Mesenchymal stem cell (in vitro differentiated cells and primary cell): ENCODE data around the gene BOD1.

Experiments used
- DNase-seq: peaks from one replicate; pipeline ENCODE4 v3.0.0-alpha.2; 2013
- H2AFZ ChIP-seq: one replicate; pipeline ENCODE4 v1.6.1; 2013; ENCODE audit warnings: low read depth, mild to moderate bottlenecking, control low read depth, inconsistent platforms, low read length, moderate library complexity
- H2AK5ac ChIP-seq: 2 replicates; pipeline ENCODE4 v1.6.1; 2013; ENCODE audit warnings: low read length, moderate library complexity, mild to moderate bottlenecking, inconsistent platforms; ENCODE audit not compliant: severe bottlenecking
- H2BK120ac ChIP-seq: one replicate; pipeline ENCODE4 v1.6.1; 2013; ENCODE audit warnings: low read depth, mild to moderate bottlenecking, inconsistent platforms, low read length, moderate library complexity
- H2BK12ac ChIP-seq, 2 experiments: one replicate each; pipeline ENCODE4 v1.6.1; 2013; ENCODE audit warnings: inconsistent platforms in 2 of 2, low read length in 2 of 2, mild to moderate bottlenecking in 2 of 2, moderate library complexity in 2 of 2, control low read depth in 1 of 2
- H2BK15ac ChIP-seq: one replicate; pipeline ENCODE4 v1.6.1; 2013; ENCODE audit warnings: mild to moderate bottlenecking, low read depth, inconsistent platforms; ENCODE audit not compliant: poor library complexity, severe bottlenecking
- H2BK5ac ChIP-seq: 2 replicates; pipeline ENCODE4 v1.6.1; 2013; ENCODE audit warnings: low read depth, mild to moderate bottlenecking, low read length, control low read depth, inconsistent platforms; ENCODE audit not compliant: poor library complexity, severe bottlenecking
- H3K14ac ChIP-seq, 2 experiments: one replicate each; pipeline ENCODE4 v1.6.1; 2013; ENCODE audit warnings: inconsistent platforms in 2 of 2, low read length in 2 of 2, control low read depth in 1 of 2, mild to moderate bottlenecking in 1 of 2, moderate library complexity in 1 of 2
- H3K18ac ChIP-seq, 2 experiments: one replicate each; pipeline ENCODE4 v1.6.1; 2013; ENCODE audit warnings: inconsistent platforms in 2 of 2, low read length in 2 of 2, control low read depth in 1 of 2, low read depth in 1 of 2, mild to moderate bottlenecking in 1 of 2
- H3K23ac ChIP-seq, 2 experiments: one replicate each; pipeline ENCODE4 v1.6.1; 2013; ENCODE audit warnings: inconsistent platforms in 2 of 2, low read length in 2 of 2, mild to moderate bottlenecking in 2 of 2, moderate library complexity in 2 of 2, control low read depth in 1 of 2
- H3K27ac ChIP-seq: 2 replicates; pipeline ENCODE4 v1.5.1; 2013; ENCODE audit warnings: mild to moderate bottlenecking, moderate library complexity, low read length, control low read depth, inconsistent platforms; ENCODE audit not compliant: poor library complexity, severe bottlenecking
- H3K27me3 ChIP-seq, 2 experiments: 2 replicates each; pipeline versions ENCODE4 v1.6.1 to v1.7.0; 2013; ENCODE audit warnings: low read length in 2 of 2, mild to moderate bottlenecking in 2 of 2, moderate library complexity in 2 of 2, control low read depth in 1 of 2, inconsistent platforms in 1 of 2; ENCODE audit not compliant: control insufficient read depth in 1 of 2, insufficient read depth in 1 of 2
- H3K36me3 ChIP-seq, 2 experiments: 2 replicates each; pipeline versions ENCODE4 v1.6.1 to v1.7.0; 2013; ENCODE audit warnings: low read length in 2 of 2, control low read depth in 1 of 2, inconsistent platforms in 1 of 2, low read depth in 1 of 2, mild to moderate bottlenecking in 1 of 2; ENCODE audit not compliant: insufficient read depth in 2 of 2, control insufficient read depth in 1 of 2
- H3K4ac ChIP-seq, 2 experiments: one replicate each; pipeline ENCODE4 v1.6.1; 2013; ENCODE audit warnings: inconsistent platforms in 2 of 2, low read length in 2 of 2, mild to moderate bottlenecking in 2 of 2, moderate library complexity in 2 of 2, control low read depth in 1 of 2, low read depth in 1 of 2
- H3K4me1 ChIP-seq: 2 replicates; pipeline ENCODE4 v1.6.1; 2013; ENCODE audit warnings: low read depth, low read length, control low read depth; ENCODE audit not compliant: control insufficient read depth, insufficient read depth
- H3K4me2 ChIP-seq: 2 replicates; pipeline ENCODE4 v1.6.1; 2013; ENCODE audit warnings: low read length, mild to moderate bottlenecking, inconsistent platforms; ENCODE audit not compliant: poor library complexity, severe bottlenecking
- H3K4me3 ChIP-seq, 2 experiments: 2 replicates each; pipeline versions ENCODE4 v1.5.1 to v1.7.0; 2013; ENCODE audit warnings: low read length in 2 of 2, mild to moderate bottlenecking in 2 of 2, control low read depth in 1 of 2, low read depth in 1 of 2; ENCODE audit not compliant: insufficient read depth in 1 of 2
- H3K79me1 ChIP-seq: replicated peaks from 2 replicates; pipeline ENCODE4 v1.6.1; 2013; ENCODE audit warnings: mild to moderate bottlenecking, control low read depth, low read length, inconsistent platforms; ENCODE audit not compliant: poor library complexity, severe bottlenecking
- H3K9ac ChIP-seq: 2 replicates; pipeline ENCODE4 v1.7.0; 2013; ENCODE audit warnings: mild to moderate bottlenecking, low read length, moderate library complexity
- H3K9me3 ChIP-seq: 2 replicates; pipeline ENCODE4 v1.7.0; 2013; ENCODE audit warnings: mild to moderate bottlenecking, low read length; ENCODE audit not compliant: control insufficient read depth
- H4K8ac ChIP-seq: one replicate; pipeline ENCODE4 v1.6.1; 2013; ENCODE audit warnings: inconsistent platforms, mild to moderate bottlenecking, low read length, moderate library complexity
- H4K91ac ChIP-seq: one replicate; pipeline ENCODE4 v1.6.1; 2013; ENCODE audit warnings: mild to moderate bottlenecking, low read length, inconsistent platforms
- WGBS: methylation state at CpG from one replicate; pipeline ENCODE4 v1.1.7; 2013; ENCODE audit warnings: mixed read lengths; 5-methylcytosine and 5-hydroxymethylcytosine counted together

BOD1 gene

GRCh38 chr5:173625261-173625660 lies 8.8 kb upstream of the BOD1 start:
- no peak overlapping the region for H3K4me2 ChIP-seq
- no peak overlapping the region for H2AK5ac ChIP-seq
- H4K91ac ChIP-seq, result no peak overlapping the region
- no peaks in the 10 kb centered on the region for H3K9me3 ChIP-seq
- peaks cover 9% of the 10 kb centered on the region for H3K4me1 ChIP-seq
- DNase-seq, result no peak
- H2BK120ac ChIP-seq, result no peak overlapping the region
- no peak overlapping the region for H3K27ac ChIP-seq
- no peak overlapping the region for H3K9ac ChIP-seq
- H3K18ac ChIP-seq, result no peak overlapping the region
- H2AFZ ChIP-seq, result no peak overlapping the region
- no peak overlapping the region for H3K4me3 ChIP-seq
- H3K27me3 ChIP-seq, result peaks cover 7 to 12% of the 10 kb centered on the region in 2 experiments
- H2BK12ac ChIP-seq, result no peak overlapping the region
- H3K36me3 ChIP-seq, result no peaks in the 10 kb centered on the region
- no peak overlapping the region for H2BK15ac ChIP-seq
- H2BK5ac ChIP-seq, result no peak overlapping the region
- WGBS, result 33% methylated on average over 2 of the region's 3 CpGs
- H3K4ac ChIP-seq, result no peak overlapping the region
- no peaks in the 10 kb centered on the region for H3K79me1 ChIP-seq
- H4K8ac ChIP-seq, result no peak overlapping the region
- H3K23ac ChIP-seq, result no peak overlapping the region
- H3K14ac ChIP-seq, result no peak overlapping the region

DNA sequence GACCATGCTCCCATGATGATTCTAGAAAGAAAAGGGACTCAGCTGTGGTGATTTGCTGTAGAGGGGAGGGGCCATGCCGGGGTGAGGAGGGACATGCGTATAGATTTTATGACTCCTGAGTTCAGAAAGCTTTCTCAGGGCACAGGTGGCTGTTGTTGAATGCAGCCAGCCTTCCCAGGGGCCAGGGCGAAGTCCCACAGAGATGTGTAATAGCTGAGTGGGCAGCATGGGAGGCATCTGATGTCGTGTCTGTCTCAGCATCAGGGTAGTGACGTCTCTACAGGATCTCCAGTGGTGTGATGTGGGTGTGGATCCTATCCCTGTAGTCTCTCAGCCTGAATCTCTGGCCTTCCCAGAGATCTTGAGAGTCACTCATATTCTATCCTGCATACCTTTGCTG lies 7.8 kb upstream of the BOD1 start:
- Histone ChIP-seq H3K4me3 (no peak overlapping the region), H3K27me3 (peaks cover 7 to 9% of the 10 kb centered on the region in 2 experiments), H3K23ac (no peak overlapping the region), H3K18ac (no peak overlapping the region), H2BK5ac (no peak overlapping the region), H3K4me2 (no peak overlapping the region), H3K36me3 (no peaks in the 10 kb centered on the region), H3K4me1 (peaks cover 9% of the 10 kb centered on the region), H4K8ac (no peak overlapping the region), H2BK120ac (no peak overlapping the region), H2BK15ac (no peak overlapping the region), H3K9ac (no peak overlapping the region), H2AFZ (no peak overlapping the region), H2BK12ac (no peak overlapping the region), H4K91ac (peak overlapping the region; percentile 18), H3K14ac (no peak overlapping the region), H3K27ac (no peak overlapping the region), H3K79me1 (no peaks in the 10 kb centered on the region), H2AK5ac (no peak overlapping the region), H3K9me3 (no peaks in the 10 kb centered on the region), H3K4ac (no peak overlapping the region)
- WGBS, result 85% methylated on average over 5 of the region's 5 CpGs
- no peak for DNase-seq

DNA sequence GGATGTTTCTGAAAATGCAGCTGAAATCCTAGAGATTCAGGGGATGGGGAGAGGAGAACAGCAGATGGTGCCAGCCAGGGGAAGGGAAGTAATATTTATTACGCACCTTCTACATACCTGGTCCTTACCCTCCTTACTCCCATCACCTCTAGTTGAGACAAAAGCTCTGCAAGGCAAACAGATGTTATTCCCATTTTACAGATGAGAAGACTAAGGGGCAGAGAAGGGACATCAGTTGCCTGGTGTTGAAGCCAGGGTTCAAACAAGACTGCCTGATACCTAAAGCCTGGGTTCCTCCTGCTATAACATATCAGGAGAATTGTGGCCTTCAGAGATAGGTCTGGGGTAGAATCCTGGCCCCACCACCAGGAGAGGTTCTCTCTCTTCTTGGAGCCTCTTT lies 7.3 kb upstream of the BOD1 start:
- Histone ChIP-seq H2AK5ac (no peak overlapping the region), H4K91ac (no peak overlapping the region), H3K23ac (no peak overlapping the region), H2BK15ac (no peak overlapping the region), H2BK120ac (no peak overlapping the region), H3K9me3 (no peaks in the 10 kb centered on the region), H3K4me1 (peaks cover 9% of the 10 kb centered on the region), H3K4me2 (no peak overlapping the region), H3K79me1 (no peaks in the 10 kb centered on the region), H2BK12ac (no peak overlapping the region), H3K4ac (no peak overlapping the region), H3K27ac (no peak overlapping the region), H3K18ac (no peak overlapping the region), H3K27me3 (peaks cover 7 to 9% of the 10 kb centered on the region in 2 experiments), H2AFZ (no peak overlapping the region), H3K36me3 (no peaks in the 10 kb centered on the region), H3K4me3 (no peak overlapping the region), H3K9ac (no peak overlapping the region), H4K8ac (no peak overlapping the region), H3K14ac (no peak overlapping the region), H2BK5ac (no peak overlapping the region)
- DNase-seq, result no peak
- WGBS, result no CpG with 5 or more reads among the region's 1 CpG

DNA sequence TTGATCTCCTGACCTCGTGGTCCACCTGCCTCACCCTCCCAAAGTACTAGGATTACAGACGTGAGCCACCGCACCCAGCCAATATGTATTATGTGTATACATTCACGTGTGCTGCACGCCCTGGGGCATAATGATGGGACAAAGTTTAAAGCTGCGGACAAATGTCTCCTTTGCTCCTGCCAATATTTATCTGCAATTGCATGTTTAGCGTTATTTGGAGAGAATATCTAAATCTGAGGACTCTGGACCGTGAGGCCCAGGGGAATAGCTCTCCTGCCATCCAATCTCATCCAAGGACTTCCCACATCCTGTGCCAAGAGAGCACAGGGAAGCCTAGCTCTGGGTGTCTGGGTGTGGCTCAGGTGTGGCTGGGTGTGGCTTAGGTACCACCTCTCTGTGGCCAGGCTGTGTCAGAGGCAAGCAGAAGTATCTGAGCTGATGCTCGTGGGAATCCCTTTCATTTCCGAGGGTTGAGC lies 6.9 kb upstream of the BOD1 start:
- Histone ChIP-seq H2BK15ac (no peak overlapping the region), H3K23ac (no peak overlapping the region), H3K79me1 (no peaks in the 10 kb centered on the region), H2AK5ac (no peak overlapping the region), H3K4me2 (no peak overlapping the region), H2BK12ac (no peak overlapping the region), H3K14ac (no peak overlapping the region), H3K27me3 (peaks cover 7 to 9% of the 10 kb centered on the region in 2 experiments), H4K8ac (no peak overlapping the region), H3K36me3 (no peaks in the 10 kb centered on the region), H3K27ac (no peak overlapping the region), H2BK5ac (no peak overlapping the region), H2AFZ (no peak overlapping the region), H4K91ac (no peak overlapping the region), H3K4ac (no peak overlapping the region), H3K18ac (no peak overlapping the region), H3K9me3 (no peaks in the 10 kb centered on the region), H3K4me1 (peaks cover 9% of the 10 kb centered on the region), H2BK120ac (no peak overlapping the region), H3K4me3 (no peak overlapping the region), H3K9ac (no peak overlapping the region)
- 89% methylated on average over 8 of the region's 10 CpGs for WGBS
- no peak for DNase-seq
